Metanephros (tissue), 1 donor: Measurements from ENCODE around the gene DAB2. TPM values are rescaled to one million over a fixed set of nuclear protein-coding genes. Genes with fewer than 3 reads are reported as not detected.

Experiments used
- total RNA-seq: library from RNA; depleted of rRNA; stranded (reverse); fragments of >200 nt; gene quantifications from one replicate; pipeline ENCODE4 v1.2.3, GENCODE V29; 2014

Gene DAB2
- 101 TPM for total RNA-seq

DNA sequence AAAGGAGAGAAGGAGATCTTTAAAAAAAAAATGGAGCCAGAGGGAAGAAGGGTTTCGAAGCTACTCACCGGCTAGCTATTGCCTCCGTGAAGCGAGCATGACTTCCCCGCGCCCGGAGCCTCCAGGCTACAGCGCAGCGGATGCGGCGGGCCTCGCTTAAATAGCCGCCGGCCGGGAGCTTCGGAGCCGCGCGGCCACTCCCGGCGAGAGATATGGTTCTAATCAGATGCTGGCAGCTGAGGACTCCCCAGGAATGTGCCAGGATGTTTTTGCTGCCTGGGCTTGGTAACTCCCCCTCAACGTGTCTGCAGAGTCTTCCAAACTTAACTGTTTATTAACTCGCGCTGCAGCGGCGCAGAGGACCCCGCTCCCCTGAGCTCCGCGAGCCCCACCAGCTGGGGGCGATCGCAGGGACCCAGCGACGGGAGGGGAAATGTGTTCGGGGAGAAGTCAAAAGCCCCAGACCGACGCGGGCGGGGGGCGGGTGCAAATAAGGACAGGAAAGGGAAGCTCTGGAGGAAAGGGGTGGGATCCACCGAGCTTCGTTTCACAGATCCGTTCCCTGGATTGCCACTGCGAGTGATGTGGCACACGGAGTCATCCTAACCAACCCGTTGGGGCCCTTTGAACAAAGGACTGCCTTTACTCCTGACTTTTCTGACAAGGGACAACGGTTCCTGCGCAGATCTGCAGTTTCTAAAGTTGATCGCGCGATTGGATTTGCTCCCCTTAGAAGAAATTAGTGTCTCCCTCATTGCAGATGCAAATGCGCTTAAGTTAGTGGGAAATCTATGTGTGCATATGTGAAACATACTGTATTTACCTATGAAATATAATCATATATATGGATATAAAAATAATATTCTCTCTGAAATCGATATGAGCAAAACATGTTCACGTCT lies at the start of gene DAB2:
TSS of gene DAB2 (minus strand) at position 245 of the 902 bp plus-strand sequence. CDS start 30,660 bp downstream, outside the sequence.

DNA sequence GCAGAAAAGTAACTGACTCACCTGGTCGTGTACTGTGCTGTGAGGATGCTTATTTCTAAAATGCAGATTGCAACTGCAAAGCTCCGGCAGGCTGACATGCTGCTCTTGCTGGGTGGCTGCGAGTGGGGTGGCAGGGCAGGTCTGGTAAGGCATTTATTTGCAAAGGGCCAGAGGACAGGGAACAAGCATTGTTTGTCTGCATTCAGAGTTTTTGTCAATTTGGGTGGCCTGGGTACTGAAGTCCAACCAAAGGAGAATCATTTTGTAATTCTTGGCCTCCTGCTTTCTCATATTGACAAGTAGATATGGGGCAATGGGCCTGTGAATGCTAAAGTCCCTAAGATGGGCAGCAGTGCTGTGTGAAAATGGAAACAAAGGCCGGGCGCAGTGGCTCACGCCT lies 60.4 kb downstream of the DAB2 start, which contains the start of gene C9:
TSS of gene C9 (minus strand) at position 129 of the 400 bp plus-strand sequence. CDS start at position 98, 31 bp downstream.

Other genes starting within 250 kb of the DAB2 start
- gene FYB1, start 205.4 kb downstream of the DAB2 start, total RNA-seq = 5.5 TPM
- not detected for gene C9, start 60.5 kb downstream of the DAB2 start, total RNA-seq